HG03108 (cell line): ENCODE measurements around the gene ELP5.

Experiments used
- ATAC-seq: cut with Tn5 transposase; IDR thresholded peaks from one replicate; pipeline ENCODE4 v1.9.1; 2021; ENCODE audit warnings: moderate library complexity; ENCODE audit not compliant: unreplicated experiment

Gene ELP5

DNA sequence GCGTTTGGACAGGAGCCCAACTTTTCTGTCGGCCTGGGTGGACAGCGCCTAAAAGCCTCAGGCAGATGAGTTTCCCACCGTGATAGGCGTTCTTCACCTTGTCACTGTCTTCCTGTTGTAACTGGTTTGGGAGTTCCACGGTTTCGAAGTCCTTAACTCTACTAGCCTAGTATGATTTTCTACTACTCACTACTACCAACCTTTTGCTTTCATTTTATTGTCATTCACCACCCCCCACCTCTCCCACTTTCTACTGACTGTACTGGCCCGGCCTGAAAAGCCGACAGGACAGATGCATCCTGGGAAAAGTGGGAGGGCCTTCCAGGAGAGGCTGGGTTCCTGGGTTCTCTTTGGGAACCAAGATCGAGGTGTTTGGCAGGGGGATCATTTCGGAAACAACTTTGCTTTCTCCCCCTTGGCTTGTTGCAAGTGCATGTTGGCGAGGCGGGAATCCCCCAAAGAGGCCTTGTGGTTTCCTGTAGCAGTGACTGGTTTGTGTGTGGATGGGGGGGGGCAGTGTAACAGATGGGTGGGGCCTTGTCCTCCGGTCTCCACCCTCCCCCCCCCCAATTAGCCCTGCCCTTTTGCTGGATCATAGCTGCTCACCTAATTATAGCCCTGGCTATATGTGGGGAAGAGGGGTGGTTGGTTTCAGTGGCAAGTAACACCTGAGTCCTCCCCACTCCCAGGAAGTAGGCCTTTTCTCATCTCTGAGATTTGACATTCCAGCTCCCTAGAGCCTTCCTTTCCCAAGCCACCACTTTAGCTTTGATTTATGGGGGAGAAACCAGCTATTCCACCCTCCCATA is 56.8 kb downstream of the ELP5 start:
- no peak for ATAC-seq
